ENCODE data around the gene CPB1.

DNA sequence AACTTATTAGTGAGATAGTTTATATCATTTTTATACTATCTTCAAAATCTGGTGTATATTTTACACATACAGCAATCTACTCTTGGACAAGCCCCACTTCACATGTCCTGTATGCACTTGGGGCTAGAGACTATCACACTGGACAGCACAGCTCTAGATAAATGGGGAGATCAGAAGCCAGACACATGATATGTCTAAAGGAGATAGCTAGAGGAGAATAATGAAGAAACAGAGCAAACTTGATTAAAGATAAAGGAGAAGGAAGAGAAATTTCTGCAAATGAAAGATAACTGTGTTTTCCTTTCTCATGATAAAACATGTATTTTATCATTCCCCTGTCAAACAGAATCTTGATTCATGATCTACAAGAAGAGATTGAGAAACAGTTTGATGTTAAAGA is 50.5 kb downstream of the CPB1 start:
- TF ChIP-seq, protein P1, sequence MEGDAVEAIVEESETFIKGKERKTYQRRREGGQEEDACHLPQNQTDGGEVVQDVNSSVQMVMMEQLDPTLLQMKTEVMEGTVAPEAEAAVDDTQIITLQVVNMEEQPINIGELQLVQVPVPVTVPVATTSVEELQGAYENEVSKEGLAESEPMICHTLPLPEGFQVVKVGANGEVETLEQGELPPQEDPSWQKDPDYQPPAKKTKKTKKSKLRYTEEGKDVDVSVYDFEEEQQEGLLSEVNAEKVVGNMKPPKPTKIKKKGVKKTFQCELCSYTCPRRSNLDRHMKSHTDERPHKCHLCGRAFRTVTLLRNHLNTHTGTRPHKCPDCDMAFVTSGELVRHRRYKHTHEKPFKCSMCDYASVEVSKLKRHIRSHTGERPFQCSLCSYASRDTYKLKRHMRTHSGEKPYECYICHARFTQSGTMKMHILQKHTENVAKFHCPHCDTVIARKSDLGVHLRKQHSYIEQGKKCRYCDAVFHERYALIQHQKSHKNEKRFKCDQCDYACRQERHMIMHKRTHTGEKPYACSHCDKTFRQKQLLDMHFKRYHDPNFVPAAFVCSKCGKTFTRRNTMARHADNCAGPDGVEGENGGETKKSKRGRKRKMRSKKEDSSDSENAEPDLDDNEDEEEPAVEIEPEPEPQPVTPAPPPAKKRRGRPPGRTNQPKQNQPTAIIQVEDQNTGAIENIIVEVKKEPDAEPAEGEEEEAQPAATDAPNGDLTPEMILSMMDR (IDR thresholded peaks at IDR 0.05): no peak
- TF ChIP-seq POLR2A (IDR thresholded peaks at IDR 0.05): no peak
